ENCODE results near the gene SPATA7.

DNA sequence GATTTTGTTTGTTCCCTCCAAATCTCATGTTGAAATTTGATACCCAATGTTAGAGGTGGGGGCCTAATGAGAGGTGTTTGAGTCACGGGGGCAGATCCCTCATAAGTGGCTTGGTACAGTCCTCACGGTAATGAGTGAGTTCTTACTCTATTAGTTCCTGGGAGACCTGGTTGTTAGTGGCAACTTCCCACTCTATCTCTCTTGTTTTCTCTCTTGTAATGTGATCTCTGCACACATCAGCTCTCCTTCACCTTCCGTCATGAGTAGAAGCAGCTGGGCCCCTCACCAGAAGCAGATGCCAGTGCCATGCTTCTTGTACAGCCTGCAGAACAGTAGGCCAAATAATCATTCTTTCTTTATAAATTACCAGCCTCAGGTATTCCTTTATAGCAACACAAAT lies 32.8 kb upstream of the SPATA7 start:
- no peak for TF ChIP-seq POLR2AphosphoS5 (IDR thresholded peaks at IDR 0.05; ENCODE audit: low read depth, low read length)
- no peak for TF ChIP-seq TAF1 (IDR thresholded peaks at IDR 0.05; ENCODE audit: borderline replicate concordance, low read depth, low read length)

Data from GM12892 (cell line).